Stromal cell of bone marrow (primary cell): ENCODE data around the gene IFNK.

Experiments
- DNase-seq: peaks from one replicate; pipeline ENCODE4 v3.0.0-alpha.2; 2012; ENCODE audit warnings: low read depth

IFNK gene

DNA sequence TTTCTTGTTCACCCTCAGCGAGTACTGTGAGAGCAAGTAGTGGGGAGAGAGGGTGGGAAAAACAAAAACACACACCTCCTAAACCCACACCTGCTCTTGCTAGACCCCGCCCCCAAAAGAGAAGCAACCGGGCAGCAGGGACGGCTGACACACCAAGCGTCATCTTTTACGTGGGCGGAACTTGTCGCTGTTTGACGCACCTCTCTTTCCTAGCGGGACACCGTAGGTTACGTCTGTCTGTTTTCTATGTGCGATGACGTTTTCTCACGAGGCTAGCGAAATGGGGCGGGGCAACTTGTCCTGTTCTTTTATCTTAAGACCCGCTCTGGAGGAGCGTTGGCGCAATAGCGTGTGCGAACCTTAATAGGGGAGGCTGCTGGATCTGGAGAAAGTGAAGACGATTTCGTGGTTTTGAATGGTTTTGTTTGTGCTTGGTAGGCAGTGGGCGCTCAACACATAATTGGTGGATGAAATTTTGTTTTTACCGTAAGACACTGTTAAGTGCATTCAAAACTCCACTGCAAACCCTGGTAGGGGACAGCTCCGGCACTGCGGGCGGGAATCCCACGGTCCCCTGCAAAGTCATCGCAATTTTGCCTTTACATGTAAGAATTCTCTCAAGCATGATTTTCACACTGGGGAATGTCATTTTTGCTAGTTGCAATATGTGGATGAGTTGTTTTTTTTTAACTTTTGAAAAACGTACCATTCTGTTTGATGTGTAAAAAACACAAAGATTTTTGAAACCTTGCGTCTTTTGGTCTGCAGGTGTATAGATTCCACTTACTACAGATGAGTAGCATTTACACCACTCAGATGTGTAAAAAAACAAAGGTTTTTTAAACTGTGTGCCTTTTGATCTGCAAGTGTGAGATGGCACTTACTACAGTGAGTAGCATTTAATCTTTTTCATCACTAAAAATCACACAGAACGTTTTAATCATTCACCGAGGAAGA lies 49.8 kb downstream of the IFNK start:
- DNase-seq, result peak; percentile 97
